ENCODE data around the gene PCP4L1.

The PCP4L1 gene

DNA sequence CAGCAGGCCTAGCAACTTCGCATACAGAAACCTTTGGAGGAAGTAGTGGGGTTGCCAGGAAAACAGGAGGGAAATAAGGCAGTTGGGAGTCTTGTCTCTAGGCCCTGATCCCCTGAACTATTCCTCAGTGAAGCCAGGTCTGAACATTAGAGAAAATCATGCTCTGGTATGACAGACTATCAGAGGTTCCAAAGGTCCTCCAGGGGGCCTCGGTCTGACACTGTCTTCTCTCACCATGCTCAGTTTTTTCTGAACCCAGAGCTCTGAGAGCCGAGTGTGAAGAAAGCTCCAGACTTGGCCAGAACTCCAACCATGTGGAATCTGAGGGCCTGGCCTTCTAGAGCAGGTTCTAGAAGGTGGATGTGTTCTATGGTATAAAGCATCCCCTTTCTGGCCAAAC is 28.6 kb upstream of the PCP4L1 start:
- no peak overlapping the region for H3K4me3 ChIP-seq (ENCODE audit: low read depth, low read length)
- no peak for TF ChIP-seq CTCF (IDR thresholded peaks at IDR 0.05; ENCODE audit: insufficient read depth, low read depth, low read length, missing control alignments)
- no peak for DNase-seq (ENCODE audit: low read depth)

GRCh38 chr1:161230762-161231161 is 27.8 kb upstream of the PCP4L1 start:
- no peak for DNase-seq (ENCODE audit: low read depth)
- TF ChIP-seq CTCF (IDR thresholded peaks at IDR 0.05; ENCODE audit: insufficient read depth, low read depth, low read length, missing control alignments) = no peak
- H3K4me3 ChIP-seq (ENCODE audit: low read depth, low read length) = no peak overlapping the region

- H3K4me3 ChIP-seq (ENCODE audit: low read depth, low read length) = no peak overlapping the region
- no peak for TF ChIP-seq CTCF (IDR thresholded peaks at IDR 0.05; ENCODE audit: insufficient read depth, low read depth, low read length, missing control alignments)
- DNase-seq (ENCODE audit: low read depth) = no peak
Measured at GRCh38 chr1:161233102-161233501, 25.4 kb upstream of the PCP4L1 start.

DNA sequence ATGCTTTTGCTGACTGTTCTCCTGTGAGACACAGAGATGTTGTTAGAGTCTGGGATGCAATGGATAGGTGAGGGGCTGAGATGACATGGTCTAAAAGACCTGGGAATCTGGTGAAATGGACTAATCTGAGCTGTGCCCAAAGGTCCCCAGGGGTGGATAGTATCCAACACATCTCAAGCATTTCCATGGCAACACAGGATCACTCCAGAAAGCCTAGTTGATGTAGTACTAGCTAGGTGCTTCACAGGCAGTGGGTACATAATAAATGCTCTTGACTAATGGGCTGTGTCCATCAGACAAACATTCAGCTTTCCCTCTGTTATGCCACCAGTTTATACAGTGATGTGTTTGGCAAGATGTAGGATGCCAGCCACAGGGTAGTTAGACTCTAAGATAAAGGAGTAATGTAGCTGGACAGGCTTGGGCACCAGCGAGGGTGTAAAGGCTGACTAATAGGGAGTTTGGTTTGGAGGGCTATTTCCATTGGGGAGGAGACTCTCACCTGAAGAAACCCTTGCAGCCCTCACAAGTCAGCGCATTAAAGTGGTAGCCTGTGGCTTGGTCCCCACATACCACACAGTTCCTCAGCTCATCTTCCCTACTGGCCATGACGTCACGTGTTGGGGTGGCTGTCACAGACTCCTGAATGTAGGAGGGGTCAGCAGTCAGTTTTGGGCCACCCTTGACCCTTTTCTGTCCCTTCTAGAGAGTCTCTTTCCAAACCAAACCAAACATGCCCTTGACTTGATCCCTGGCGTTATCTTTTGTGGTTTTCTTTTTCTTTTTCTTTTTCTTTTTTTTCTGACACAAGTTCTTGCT is 22.4 kb upstream of the PCP4L1 start:
- no peak for TF ChIP-seq CTCF (IDR thresholded peaks at IDR 0.05; ENCODE audit: insufficient read depth, low read depth, low read length, missing control alignments)
- H3K4me3 ChIP-seq (ENCODE audit: low read depth, low read length) = no peak overlapping the region
- DNase-seq (ENCODE audit: low read depth) = no peak

DNA sequence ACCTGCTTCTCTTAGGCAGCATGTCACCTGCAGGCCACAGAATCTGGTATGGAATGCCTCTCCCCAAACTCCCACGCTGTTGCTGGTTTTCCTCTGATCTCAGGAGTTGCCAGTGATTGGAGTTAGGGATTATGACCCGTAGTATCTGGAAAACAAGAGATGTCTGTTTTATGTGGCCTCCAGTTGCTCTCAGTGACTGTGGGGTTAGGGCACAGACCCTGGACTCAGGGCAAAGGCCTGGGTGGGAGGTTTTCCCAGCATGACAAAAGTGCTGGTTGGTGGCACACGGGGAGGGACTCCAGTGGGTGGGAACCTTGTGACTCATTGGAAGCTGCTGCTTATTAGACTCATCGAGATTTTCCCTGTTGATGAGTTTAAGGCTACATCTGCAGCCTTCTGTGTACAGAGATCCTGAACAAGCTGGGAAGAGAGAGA is 20.5 kb upstream of the PCP4L1 start, which contains the start of gene NR1I3:
Gene NR1I3, minus strand, starts transcription at position 165 of the 435 bp plus-strand sequence. CDS start 1,638 bp downstream, outside the sequence.
- no peak for DNase-seq (ENCODE audit: low read depth)
- no peak for TF ChIP-seq CTCF (IDR thresholded peaks at IDR 0.05; ENCODE audit: insufficient read depth, low read depth, low read length, missing control alignments)
- H3K4me3 ChIP-seq (ENCODE audit: low read depth, low read length) = no peak within 1 kb of the TSS

- no peak for DNase-seq (ENCODE audit: low read depth)
- no peak overlapping the region for H3K4me3 ChIP-seq (ENCODE audit: low read depth, low read length)
- no peak for TF ChIP-seq CTCF (IDR thresholded peaks at IDR 0.05; ENCODE audit: insufficient read depth, low read depth, low read length, missing control alignments)
Measured at GRCh38 chr1:161241682-161242081, 16.9 kb upstream of the PCP4L1 start.

GRCh38 chr1:161242313-161242712 is 16.2 kb upstream of the PCP4L1 start:
- TF ChIP-seq CTCF (IDR thresholded peaks at IDR 0.05; ENCODE audit: insufficient read depth, low read depth, low read length, missing control alignments) = no peak
- no peak overlapping the region for H3K4me3 ChIP-seq (ENCODE audit: low read depth, low read length)
- no peak for DNase-seq (ENCODE audit: low read depth)
